GM19238 (cell line): Measurements from ENCODE around the gene RSPH1.

Experiments
- DNase-seq: peaks from one replicate; pipeline ENCODE4 v3.0.0; 2011; ENCODE audit warnings: low spot score; ENCODE audit not compliant: insufficient read length

Gene RSPH1

DNA sequence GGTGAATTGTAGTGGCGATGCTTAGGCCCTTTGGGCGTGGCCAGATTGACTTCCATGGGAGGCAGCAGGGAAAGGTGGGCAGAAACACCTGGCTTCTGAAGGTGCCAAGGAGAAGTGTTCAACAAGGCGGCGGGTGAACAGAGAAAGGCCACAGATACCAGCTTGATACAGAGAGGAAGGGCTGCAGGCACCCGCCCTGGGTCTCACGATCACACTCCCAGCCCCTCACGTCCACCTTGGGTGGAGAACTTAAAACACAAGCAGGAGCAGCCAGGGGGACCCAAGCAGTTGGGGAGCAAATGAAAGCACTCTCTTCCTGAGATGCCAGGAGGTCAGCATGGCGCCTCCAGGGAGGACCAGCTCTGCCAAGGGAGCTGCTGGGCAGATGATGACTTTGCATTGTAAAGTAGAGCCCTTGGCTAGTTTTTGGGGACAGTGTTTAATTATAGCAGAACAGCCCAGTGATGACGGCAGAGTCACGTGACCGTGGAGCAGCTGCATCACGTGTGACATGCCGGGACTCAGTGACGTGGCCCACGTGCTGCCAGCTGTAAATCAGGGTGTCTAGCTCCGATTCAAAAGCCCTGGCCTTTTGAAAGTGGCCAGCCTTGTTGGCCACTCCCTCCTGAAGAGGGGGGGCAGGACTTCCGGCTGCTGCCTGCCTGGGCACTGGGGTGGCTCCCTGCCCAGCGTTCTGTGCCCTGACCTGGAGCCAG is 36.6 kb upstream of the RSPH1 start:
- DNase-seq: no peak

DNA sequence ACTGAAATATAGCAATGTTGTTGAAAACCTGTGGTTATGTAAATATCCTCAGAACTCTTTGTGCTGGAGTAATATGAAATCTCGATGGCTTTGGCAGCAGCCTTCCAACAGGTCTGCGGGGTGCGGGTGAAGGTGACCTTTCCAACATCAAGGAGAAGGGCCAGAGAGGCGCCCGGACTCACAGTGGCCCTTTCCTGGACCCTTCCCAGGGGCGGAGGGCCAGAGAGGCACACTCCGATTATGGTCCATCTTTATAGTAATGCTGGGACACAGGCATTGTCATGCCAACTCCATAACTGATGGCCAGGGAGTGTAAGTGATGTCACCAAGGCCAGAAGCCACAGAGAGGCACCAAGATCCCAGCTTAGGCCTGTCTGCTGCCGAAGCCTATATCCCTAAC is 35.7 kb upstream of the RSPH1 start:
- no peak for DNase-seq

DNA sequence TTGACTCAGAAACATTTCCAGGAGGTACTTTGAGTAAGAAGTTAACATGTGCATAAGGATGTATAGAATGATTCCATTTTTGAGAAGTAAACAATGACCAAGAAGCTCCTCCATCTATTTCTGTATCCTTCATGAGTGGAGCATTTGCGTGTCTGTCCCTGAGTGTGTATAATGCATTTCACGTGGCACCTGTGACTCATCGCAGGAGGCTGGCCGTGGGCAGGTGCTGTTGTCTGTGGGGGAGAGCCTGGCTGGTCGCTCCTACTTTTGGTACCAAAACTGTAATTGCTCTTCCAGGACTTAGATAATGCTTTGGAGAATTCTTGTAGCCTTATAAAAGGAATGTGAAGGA is 34.1 kb upstream of the RSPH1 start:
- DNase-seq: no peak

DNA sequence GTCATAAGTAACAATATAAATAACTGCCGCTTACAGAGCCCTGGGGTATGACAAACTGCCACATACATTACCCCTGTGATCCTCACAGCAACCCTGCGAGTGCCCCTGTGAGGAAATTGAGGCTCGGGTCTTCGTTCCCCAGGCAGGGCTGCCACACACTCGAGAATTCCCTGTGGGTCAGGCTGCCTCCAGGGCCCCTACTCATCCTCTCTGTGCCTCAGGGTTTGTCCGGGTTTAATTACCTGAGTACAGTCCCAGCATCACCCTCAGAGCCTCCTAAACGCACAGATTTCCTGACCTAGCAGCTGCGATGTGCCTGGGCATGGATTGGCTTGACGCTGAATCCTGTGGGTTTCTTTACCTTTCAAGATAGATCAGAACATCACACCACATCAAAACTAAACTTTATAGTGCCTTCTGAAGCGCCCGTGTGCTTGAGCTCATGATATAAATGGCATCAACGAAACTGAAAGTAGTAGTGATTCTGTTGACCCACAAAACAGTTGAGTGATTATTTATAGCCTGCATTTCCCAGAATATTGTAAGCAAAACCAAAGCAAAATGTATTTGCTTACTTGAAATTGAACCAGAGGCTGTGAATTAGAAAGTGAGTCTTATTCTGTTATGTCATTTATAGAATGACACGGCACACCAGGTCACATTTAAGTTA is 31.6 kb upstream of the RSPH1 start:
- no peak for DNase-seq

DNA sequence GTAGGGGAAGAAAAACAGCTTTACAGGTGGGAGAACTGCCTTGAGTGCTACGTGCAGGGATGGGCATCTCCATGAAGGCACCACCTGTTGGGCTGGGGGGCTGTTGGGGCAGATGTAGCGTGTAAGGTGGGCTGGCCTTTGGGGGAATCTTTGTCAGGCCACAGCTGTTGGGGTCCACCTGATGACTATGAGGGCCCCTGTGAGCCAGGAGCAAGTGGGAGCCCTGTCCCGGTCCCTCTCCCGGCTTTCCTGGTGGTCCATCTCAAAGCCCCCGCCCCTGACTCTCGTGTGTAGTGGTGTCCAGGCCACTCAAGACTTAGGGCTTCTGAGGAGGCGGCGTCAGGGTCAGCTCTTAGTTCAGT is 31.1 kb upstream of the RSPH1 start:
- no peak for DNase-seq

DNA sequence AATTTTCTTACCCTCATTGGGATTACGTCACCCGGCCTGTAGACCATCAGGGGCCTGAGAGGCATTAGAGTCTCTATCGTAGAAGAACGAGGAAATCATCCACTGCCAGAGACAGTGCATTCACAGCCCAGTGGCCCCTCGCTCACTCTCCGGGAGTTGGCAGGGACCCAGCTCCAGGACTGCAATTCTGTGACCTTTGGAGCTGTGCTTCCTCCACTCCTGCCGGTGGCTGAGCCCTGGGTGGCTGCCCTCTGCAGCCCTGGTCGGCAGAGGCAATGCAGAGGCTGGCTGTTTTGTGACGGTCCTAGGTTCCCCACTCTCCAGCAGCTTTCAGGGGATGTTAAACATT is 30.3 kb upstream of the RSPH1 start:
- DNase-seq: no peak

DNA sequence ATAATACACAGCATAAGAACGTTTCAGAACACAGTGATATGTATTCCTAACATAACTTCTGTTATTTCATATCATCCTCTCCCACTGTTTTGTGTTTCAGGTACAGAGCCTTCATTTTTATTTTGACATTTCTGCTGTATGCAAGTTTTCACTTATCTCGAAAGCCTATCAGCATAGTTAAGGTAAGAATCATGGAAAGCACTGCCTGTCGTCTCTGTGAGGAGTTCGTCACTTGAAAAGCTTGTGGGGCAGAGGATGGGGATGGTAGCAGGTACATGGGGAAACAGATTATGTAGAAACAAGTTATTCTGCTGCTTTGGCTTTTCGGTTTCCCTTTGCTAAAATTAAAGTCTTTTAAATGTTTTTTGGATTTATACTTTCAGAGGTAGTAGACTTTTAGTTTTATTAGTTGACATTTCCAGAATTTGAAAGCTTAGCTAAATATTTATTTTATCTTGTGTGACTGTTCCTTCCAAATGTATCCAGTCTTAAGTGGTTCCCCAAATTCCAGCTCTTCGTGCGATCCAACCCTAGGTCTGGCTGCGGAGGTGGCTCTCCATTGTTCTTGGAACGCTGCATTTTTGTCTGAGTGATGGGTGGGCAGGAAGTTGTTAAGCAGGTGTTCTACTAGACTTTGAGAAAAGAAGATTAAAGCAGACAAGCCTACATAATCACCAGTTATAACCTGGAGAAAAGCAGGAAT is 29.8 kb upstream of the RSPH1 start:
- no peak for DNase-seq

DNA sequence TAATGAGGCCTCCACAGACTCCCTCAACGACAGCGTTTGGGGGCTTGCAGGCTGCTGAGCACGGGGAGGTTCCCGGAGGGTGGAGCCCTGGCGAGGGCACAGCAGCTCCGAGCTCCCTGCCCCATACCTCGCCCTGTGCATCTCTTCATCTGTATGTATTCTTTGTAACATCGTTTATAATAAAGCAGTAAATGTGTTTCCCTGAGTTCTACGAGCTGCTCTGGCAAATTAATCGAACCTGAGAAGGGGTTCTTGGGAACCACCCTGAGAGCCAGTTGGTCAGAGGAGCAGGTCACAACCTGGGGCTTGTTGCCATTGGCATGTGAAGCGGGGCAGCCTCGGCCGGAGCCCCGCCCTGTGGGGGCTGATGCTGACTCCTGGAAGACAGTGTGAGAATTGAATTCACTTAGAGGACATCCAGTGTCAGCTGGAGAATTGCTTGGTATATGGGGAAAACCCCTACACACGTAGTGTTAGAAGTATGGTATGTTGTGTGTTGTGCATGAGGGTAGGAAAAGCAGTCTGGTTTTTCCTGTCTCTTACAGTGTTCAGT is 29.1 kb upstream of the RSPH1 start:
- DNase-seq: no peak

DNA sequence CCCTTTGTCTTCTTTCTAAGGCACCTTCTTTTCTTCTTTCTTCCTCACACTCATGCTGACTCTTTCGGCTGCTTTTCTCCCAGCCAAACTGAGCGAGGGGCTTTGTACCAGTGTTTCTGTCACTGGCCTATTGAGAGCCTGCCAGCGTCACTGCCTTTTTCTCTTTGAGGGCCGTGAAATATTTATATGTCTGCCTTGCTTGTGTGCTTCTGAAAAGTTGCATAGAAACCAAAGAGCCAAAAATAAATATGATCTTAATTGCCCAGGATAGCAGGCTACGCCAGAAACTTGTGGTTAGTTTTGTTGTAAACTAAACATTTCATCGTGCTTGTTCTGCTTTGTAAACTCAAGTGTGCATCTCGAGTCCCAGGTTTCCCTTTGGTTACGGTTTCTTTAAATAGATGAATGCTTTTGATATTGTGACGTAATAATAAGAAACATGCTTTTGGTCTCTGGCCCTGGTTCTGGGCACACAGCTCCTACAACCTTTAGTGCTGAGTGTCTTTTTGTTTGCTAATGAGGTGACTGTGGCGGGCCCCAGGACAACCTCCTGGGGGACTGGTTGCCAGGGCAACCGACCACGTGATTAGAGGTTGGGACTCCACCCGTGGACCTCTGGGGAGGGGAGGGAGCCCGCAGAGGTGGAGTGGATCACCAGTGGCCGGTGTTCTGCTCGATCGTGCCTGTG is 28.5 kb upstream of the RSPH1 start:
- DNase-seq: peak; percentile 67

DNA sequence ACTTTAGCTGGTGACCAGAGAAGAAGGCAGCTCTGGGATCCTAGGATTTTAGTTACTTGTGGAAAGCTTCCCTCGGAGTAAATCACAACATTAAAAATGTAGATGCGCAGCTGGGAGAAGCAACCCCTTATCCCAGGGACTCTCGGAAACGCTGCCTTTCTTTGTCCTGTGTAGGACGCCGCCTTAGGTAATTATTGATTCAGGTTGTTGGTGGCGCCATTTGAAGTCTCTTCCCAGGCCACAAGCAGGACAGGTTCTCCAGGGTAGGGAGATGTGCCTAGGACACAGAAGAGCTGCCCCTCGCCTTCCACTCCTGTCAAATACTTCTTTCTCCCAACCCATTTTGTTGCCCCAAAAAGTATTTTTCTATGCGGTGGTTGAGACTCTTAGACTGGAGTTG is 27.9 kb upstream of the RSPH1 start:
- no peak for DNase-seq

DNA sequence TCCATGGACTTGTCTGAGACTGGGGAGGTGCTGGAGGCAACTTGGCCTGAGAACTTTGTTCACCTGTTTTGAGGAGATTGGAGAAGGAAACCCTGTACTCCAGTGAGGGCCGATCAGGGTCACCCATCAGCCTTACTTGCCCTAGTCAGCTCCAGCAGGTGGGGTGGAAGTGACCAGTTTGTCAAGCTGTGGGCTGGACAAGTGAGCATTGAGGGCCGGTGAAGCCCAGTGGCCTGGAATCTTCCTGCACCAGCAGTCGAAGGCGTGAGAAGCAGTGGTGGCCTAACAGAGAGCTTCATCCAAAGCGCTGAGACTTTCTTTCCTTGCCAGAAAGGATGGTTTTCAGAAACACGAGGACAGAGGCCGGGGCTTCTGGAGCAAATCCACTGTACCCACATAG is 27.2 kb upstream of the RSPH1 start:
- DNase-seq: no peak

DNA sequence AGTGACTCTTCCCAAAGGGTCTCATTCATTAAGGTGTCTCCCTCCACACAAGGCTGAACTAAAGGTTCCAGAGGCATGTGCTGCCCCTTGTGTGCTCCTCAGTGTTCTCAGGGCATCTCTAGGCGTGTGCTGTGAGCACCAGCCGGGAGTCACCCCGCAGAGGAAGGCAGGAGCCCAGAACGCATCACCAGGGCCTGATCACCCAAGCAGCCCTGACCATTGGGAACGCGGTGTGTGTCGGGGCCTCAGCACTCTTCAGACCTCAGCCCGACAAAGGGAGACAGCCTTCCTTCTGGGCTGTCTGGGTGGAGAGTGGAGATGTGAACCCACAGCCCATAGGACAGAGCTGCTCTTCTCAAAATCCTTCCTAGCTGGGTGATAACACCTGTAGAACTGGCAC is 26.7 kb upstream of the RSPH1 start:
- no peak for DNase-seq

DNA sequence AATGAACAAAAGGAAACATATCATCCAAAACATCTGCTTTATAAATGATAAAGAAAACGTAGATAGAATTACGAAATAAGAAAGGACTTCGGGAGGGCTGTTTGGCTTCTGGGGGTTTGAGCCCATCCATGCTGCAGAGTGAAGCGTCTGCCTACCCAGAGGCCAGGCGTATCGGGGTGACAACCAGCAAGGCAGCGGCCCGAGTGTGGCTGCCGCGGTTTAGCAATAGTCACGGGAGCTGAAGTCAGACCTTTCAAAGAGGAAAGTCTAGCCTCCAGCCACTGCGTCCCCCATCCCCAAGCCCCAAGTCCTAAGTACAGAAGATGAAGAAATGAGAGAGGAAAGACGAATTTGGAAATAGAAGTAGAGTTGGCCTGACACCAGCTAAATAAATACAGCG is 26.2 kb upstream of the RSPH1 start:
- no peak for DNase-seq

DNA sequence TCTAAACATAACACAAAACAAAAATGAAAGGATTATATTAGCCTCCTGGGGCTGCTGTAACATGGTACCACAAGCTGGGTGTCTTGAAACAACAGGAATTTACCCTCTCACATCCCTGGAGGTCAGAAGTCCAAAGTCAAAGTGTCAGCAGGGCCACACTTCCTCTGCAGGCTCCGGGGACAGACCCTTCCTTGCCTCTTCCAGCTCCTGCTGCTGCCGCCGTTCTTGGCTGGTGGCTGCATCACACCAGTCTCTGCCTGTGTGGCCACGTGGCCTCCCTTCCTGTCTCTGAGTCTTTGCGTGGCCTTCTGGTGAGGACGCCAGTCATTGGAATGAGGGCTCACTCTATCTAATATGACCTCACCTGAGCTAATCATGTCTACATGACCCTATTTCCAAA is 25.8 kb upstream of the RSPH1 start:
- no peak for DNase-seq

DNA sequence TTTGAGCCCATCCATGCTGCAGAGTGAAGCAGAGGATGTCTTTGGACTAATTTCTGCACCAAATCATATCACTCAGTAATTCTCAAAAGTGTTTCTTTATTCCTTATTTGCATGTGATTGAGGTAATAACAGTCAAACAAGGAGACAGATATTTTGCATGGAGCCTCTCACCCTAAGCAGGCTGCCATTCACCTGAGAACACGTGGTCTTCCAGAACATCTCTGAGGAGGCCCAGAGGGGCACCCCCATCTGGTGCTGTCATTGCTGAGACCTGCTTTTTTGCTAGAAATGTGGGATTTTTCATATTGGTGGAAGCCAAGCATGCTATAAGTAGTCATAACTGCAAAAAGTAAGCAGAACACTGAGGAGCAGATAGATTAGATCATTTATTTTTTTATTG is 25.4 kb upstream of the RSPH1 start:
- DNase-seq: no peak

DNA sequence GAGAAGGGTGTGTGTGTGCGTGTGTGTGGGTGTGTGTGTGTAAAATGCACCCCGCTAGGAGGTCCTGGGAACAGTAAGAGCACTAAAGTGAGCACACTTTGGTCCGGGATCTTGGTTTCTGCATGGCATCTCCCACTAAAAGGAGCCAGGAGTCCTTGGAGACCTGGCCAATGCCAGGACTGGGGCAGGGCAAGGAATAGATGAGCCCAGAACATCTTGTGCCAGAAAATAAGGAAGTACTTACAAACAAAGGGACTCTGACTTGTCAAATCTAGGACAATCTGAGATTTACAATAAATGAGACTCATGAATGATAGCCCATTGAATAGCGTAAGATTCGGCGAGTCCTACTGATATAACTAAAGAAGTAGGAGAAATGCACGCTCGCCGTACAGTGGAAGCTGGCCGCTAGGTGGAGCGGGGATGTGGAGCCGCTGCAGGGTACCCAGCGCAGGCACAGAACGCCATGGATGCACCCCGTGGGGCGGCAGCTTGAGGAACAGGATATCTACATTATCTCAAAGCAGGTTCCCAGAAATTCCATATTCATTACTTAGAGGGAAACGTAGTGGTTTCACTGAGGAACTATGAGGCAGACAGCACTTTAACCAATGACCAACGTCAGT is 24.7 kb upstream of the RSPH1 start:
- DNase-seq: no peak

DNA sequence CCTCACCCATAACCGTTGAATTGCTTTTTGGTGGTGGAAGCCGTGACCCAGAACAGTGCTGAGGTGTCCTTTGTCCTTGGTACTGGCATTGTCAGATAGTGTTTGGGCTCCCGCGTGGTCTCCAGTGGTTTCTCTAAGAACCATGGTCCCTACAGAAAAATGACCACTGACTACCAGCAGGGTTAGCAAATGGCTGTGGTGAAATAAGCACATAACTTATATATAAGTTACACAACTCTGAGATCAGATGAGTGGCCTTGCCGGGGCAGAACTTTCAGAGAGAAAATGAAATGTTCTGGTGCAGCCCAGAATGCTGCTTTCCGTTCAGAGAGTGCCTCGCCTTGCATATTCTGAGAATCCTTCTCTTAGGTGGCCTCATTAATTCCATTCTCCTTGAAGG is 22.6 kb upstream of the RSPH1 start:
- no peak for DNase-seq

DNA sequence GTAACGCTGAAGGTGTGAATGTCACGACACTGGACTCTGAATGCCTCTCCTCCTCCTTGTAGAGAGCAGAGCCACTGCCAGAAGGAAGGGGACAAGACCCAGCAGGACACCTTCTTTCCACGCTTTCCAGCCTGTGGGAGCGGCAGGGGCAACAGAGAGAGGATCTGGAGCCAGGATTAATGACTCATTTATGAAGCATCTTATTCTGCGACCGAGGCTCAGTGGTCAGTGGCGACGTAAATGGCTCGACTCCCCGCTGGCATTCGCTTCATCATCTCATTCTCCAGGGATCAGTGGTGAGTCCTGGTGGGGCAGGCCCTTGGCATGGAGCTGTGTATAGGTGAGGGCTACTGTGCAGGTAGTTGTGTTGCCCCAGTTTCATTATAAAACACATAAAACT is 22.2 kb upstream of the RSPH1 start:
- DNase-seq: no peak

DNA sequence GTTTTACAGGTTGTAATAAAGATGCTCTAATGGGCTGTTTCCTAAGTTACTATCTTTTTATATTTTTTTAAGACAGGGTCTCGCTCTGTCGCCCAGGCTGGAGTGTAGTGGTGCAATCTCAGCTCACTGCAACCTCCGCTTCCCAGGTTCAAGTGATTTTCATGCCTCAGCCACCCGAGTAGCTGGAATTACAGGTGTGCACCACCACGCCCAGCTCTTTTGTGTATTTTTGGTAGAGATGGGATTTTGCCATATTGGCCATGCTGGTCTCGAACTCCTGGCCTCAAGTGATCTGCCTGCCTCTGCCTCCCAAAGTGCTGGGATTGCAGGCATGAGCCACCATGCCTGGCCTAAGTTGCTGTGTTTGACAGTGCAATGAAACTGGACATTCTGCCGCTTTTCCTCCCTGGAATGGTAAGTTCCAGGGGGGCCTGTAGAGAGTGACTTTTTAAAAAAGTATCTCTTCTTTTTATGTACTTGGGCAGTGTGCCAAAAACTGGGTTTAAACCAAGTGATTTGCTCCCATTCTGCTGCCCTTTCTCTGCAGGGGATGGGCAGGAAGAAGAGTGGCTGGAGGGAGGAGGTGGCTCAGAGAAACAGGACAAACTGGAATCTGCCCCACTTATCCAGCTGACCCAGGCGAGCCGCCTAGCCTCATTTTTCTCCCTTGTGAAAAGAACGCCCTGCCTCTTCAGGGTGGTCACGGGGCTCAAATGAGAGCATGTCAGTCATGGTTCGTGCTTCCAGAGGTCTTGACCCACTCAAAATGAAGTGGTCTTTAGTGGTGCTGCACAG is 19.9 kb upstream of the RSPH1 start:
- no peak for DNase-seq

DNA sequence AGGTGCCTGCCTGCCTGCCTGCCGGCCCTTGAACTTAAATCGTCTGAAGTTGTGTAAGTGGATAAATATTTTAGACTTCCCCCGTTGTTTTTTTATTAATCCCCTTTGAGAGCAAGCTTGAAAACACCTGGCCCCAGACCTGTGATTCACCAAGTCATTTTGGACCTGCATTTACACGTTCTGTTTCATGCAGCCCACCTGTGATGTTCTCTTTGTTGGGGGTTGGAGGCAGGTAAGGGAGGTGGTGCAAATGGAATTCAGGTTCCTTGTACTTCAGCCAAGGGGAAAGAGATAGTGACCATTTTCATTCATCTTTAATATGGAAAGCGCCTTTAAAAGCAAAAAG is 18.8 kb upstream of the RSPH1 start:
- DNase-seq: no peak
